AG10803 (cell line): ENCODE measurements around the gene SNX32.
A peak's percentile ranks its signal among the peaks of the same experiment; 100 is the strongest.

Source experiments
- DNase-seq: peaks from one replicate; pipeline ENCODE4 v3.0.0; 2010; ENCODE audit warnings: low read depth
- H3K4me3 ChIP-seq: 2 replicates; pipeline ENCODE4 v1.5.1; 2011; ENCODE audit warnings: mild to moderate bottlenecking, low read length, control low read depth
- TF ChIP-seq, protein P1 (sequence below): conservative IDR thresholded peaks from 2 replicates; pipeline ENCODE4 v1.5.1; 2011; ENCODE audit warnings: mild to moderate bottlenecking, low read length, control low read depth, inconsistent platforms

Gene SNX32

DNA sequence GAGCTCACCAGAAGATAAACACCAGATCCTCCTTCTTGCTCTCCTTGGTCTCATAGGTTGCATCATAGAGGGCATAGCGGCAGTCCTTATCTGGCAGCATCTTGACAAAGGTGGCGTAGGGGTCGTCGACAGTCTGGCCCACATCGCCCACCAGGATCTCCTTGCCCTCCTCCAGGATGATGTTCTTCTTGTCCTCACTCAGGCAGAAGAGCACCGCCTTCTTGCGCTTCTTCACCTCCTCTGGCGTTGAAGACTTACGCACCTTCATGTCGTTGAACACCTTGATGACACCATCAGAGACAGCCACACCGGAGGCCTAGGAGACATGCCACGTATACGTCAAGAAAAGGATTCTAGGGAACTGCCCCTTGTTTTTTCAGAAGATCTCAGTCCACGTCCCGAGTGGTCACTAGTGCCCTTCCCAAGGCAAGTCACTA is 22.2 kb downstream of the SNX32 start:
- no peak for DNase-seq
- peak overlapping the region; percentile 96 for H3K4me3 ChIP-seq
- TF ChIP-seq, protein P1, sequence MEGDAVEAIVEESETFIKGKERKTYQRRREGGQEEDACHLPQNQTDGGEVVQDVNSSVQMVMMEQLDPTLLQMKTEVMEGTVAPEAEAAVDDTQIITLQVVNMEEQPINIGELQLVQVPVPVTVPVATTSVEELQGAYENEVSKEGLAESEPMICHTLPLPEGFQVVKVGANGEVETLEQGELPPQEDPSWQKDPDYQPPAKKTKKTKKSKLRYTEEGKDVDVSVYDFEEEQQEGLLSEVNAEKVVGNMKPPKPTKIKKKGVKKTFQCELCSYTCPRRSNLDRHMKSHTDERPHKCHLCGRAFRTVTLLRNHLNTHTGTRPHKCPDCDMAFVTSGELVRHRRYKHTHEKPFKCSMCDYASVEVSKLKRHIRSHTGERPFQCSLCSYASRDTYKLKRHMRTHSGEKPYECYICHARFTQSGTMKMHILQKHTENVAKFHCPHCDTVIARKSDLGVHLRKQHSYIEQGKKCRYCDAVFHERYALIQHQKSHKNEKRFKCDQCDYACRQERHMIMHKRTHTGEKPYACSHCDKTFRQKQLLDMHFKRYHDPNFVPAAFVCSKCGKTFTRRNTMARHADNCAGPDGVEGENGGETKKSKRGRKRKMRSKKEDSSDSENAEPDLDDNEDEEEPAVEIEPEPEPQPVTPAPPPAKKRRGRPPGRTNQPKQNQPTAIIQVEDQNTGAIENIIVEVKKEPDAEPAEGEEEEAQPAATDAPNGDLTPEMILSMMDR, result no peak

DNA sequence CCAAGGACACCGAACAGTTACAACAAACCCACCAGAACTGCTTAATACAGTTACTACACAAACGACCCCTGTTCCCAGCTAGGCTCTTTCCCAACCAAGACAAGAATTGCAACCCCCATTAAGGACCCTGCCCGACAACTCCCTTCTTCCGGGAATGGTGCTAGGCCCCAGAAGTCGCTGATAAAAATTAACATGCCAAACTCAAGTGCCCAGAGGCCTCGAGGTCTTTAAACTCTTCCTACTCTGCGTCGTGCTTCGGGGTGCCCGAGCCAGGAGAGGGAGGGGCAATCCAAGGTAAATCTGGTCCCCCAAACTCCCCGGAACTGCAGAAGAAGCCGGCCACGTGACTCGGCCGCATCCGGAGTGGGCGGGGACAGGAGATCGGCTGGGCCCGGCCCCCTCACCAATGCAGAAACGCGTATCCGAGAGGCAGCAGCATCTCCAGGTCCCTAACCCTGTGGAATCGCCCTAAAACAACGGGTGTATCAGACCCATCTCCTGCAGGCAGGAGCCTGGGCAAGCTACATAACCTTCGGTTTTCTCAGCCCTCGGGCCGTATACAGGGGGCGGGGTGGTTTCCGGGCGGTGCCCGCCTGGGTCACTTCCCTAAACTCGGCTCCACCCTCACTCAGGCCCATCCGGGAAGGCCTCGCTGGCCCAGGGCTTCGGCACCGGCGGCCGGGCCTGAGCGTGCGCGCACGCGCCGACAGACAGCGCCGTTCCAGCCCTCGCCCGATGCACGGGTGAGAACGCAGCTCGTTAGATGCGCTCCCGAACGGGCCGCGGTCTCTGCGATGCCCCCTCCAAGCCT is 23.1 kb downstream of the SNX32 start:
- peak overlapping the region; percentile 96 for H3K4me3 ChIP-seq
- peak; percentile 57 for DNase-seq
- TF ChIP-seq, protein P1, result no peak

DNA sequence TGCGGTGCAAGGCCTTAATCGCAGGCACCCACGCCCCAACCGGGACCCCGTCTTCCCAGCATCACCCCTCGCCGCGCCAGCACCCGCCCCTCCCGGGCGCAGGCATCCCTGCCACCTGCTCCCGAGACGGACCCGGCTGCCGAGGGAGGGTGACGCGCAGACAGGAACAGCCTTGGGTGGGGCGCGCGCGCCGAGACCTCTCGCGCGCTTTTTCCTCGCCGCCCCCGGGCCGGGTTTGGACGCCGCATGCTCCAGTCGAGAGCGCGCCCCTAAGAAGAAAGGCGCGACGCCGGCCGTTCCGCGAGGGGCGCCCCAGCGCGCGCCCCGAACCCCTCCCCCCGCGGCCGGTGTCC is 23.7 kb downstream of the SNX32 start:
- DNase-seq, result no peak
- TF ChIP-seq, protein P1, result no peak
- peak overlapping the region; percentile 96 for H3K4me3 ChIP-seq

DNA sequence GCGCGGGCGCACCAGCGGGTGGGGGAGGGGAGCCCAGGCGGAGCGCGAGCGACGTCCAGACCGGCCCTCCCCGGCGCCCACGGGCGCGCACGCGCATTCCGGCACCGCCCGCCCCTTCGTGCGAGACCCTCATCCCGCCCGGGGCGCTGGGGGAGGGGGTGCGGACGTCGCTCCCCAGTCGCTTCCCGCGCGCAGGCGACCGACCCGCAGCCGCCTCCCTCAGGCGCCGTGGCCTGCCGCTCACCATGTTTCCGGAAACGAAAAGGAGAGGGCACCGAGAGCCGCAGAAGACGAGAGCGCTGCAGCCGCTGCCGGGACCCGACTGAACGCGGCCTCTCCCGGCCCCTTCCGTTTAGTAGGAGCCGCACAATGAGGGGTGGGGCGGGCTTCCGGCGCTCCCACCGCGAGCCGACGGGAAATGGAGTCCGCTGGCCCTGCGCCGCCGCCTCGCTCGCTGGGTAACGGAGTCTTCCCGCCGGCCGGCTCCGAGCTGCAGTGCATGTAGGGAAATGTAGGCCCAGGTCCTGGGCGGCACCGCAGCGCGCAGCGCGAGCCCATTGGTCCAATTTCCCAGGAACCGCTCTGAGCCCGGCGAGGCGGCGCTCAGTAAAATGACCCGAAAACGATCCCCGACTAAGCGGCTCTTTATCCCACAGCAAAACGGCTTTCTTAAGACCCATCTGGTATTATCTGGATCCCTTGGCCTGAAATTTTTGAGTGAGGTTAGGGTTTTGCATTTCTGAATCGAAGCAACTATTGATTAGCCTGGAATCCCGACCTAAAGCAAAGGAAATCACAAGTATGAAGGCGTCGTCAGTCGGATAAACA is 24.3 kb downstream of the SNX32 start, which contains the start of gene CFL1:
Gene CFL1, minus strand, starts transcription at position 328 of the 828 bp plus-strand sequence. Its CDS starts 81 bp downstream, at position 247.
- peak; percentile 98 for DNase-seq
- H3K4me3 ChIP-seq, result peak within 1 kb of the TSS; percentile 96
- TF ChIP-seq, protein P1, result no peak

DNA sequence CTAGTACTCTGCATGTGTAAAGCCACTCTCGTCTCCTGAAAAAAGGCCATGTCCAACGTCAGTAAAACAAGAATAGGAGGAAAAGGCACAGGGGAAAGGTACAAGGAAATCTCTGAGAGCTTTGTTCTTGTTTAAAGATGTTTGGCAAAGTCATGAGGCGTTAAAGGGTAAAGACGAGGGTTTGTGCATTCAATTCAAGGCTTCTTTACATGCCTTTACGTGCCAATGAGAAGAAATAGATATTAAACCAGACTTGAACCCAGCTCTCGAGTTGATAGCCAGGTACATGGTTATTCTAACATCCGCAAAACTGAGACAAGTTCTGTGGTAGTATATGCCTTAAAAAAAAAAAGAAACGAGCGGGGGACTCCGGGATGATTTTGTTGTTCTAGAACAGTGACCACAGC is 24.9 kb downstream of the SNX32 start:
- no peak for DNase-seq
- peak overlapping the region; percentile 71 for H3K4me3 ChIP-seq
- TF ChIP-seq, protein P1, result no peak

DNA sequence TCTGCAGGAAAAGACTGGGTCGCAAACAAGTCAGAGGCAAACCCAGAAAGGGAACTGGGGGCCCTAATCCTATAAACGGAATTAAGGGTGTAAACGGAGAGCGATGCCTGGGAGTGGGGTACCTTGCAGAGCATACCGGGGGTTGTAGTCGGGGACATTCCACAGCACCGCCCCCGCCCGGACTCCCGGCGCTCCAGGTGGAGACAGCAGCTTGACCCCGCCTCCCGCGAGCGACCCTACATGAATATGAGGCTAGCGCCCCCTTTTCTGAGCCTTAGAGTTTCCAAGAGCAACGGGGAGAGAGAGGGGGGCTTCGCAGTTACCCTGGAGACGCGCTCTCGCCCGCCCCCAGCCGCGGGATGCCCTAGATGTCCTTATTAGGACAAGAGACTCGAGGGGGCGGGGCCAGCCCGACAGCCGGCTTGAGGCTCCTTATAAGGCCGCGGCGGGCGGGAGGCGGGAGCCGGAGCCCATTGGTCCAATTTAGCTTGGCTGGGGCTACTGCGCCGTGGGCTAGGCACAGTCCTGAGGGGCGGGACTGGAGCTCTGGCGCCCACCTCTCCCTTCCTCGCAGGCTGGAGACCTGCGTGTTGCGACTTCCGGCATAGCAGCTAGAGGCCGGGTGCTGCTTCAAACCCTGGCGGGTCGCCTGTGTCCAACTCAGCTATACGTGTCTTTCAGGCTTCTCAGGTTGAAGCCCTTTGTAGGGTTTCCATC is 25.5 kb downstream of the SNX32 start:
- peak; percentile 97 for DNase-seq
- H3K4me3 ChIP-seq, result peak overlapping the region; percentile 96
- TF ChIP-seq, protein P1, result no peak
